ENCODE results near the gene ANXA6.
"Not testable (repeated sequence)": the region's sequence is repeated elsewhere in the genome, so short reads cannot be mapped to it uniquely, and the experiment has no call there.

ANXA6 gene

GRCh38 chr5:151181818-151182523, 24.4 kb upstream of the ANXA6 start:
- in situ Hi-C loops (cut with MboI; ENCODE audit: low sequenced_read_pairs), result no loop called here

- in situ Hi-C loops (cut with MboI; ENCODE audit: low sequenced_read_pairs), result no loop called here
These were observed 22.7 kb upstream of the ANXA6 start for GRCh38 chr5:151180291-151180690.

- in situ Hi-C loops (cut with MboI; ENCODE audit: low sequenced_read_pairs), result no loop called here
These were observed 21.9 kb upstream of the ANXA6 start for GRCh38 chr5:151179489-151179840.

DNA sequence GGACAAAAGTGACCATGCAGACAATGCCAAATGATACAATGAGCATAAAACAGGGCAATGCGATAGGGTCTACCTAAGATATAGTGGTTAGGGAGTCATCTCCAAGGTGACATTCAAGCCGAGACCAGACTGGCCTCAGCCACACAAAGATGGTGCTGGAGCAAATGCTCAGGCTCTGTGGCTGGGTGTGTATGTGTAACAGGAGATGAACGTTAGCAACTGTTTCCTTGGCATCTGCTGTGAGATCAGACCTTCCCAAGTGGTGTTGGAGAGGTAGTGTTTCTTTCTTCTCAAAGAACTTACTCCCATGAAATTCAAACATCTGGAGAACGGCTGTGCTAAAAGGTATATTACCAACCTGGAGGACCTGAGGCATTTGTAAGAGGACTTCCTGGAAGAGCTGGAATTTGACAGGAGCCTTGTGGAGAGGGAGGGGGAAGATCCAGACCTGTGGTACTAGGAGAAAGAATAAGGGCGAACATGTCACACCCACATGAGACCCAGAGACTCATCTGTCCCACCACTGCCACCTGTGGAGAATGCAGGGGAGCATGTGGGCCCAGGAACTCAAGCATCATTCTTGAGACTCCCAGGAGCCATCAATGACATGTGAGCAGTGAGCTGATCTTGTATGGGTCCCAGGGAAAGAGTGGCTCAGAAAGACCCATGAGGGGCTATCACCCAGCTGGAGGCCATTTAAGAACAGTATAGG, 21.4 kb upstream of the ANXA6 start:
- in situ Hi-C loops (cut with MboI; ENCODE audit: low sequenced_read_pairs), result no loop called here

DNA sequence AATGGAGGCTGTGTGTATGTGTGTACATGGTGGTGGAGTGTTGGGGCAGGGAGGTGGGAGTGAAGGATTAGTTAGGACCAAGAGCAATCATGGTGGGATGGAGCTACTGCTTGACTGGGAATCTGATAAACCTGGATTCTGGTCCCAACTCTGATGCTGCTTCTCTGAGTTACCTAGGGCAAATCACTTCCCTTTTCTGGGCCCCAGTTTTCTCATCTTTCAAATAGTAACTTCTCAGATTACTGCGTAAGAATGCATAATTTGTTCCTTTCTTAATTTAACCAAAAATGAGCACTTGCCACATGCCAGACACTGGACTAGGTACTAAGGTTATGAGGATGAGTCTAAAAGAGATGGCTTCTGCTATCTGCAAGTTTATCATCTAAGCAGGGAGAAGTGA, 20.8 kb upstream of the ANXA6 start:
- in situ Hi-C loops (cut with MboI; ENCODE audit: low sequenced_read_pairs), result no loop called here

GRCh38 chr5:151176268-151176667, 18.7 kb upstream of the ANXA6 start:
- in situ Hi-C loops (cut with MboI; ENCODE audit: low sequenced_read_pairs), result not testable (repeated sequence)

- in situ Hi-C loops (cut with MboI; ENCODE audit: low sequenced_read_pairs), result no loop called here
These were observed 17.1 kb upstream of the ANXA6 start for GRCh38 chr5:151174612-151175101.

GRCh38 chr5:151173711-151174611, 16.4 kb upstream of the ANXA6 start:
- in situ Hi-C loops (cut with MboI; ENCODE audit: low sequenced_read_pairs), result no loop called here

DNA sequence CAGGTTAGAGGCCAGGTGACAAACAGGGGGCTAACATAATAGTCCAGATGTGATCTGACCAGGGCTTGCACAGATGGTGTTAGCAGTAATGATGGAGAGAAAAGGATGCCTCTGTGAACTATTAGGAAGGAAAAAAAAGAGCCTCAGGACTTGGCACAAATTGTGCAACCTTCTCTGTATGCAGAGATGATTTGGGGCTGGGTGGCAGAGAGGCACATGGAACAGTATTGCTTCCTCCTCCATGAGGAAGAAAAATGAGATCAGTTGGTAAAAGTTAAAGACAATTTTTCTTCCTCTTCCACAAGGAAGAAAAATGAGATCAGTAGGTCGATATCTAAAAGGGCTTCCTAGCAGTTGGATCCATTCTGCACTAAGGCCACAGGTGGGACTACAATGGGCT, 13.9 kb upstream of the ANXA6 start:
- in situ Hi-C loops (cut with MboI; ENCODE audit: low sequenced_read_pairs), result no loop called here

DNA sequence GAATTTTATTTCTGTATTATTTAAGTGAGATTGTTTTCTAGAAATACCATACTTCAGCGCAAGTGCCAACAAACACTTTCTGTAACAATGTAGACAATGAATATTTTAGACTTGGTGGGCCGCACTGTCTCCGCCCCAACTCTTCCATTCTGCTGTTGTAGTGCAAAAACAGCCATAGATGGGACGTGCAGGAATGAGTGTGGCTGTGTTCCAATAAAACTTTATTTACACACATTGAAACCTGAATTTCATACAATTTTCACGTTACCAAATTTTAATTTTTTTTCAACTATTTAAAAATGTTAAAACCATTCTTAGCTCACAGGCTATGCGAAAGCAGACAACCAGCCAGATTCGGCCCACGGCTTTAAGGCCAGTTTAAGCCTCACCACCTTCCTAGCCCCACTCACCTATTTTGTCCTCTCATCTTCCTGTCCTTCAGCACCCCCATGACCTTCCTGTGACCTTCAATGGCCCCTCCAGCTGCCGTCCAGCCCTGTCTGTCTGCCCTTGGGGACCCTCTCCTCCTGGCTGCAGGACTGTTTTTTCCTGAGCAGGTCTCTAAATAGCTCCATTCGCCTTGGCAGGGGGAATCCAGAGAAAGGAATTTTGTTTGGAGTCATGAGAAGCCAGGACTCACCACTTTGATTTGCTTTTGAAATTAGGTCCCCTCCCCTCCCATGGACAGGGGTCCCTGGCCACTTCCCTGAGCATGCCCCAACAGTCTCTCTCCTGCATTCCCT, 11.2 kb upstream of the ANXA6 start:
- in situ Hi-C loops (cut with MboI; ENCODE audit: low sequenced_read_pairs), result no loop called here

DNA sequence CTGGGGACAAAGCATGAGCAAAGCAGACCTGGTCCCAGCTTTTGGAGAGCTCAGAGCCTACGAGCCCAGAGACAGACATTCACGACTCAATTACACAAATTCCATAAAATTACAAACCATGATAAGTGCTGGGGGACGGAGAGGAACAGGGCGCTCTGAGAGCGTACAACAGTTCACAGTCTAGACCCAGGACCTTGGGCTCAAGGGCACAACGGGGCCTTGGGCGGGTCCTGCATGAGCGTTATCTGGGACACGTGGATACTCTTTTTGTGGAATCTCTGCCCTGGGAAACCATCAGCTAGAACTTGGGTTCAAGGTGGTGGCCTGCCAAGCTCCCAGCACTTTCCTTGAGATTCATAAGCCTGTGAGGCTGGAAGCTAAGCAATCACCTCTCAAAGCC, 9.4 kb upstream of the ANXA6 start:
- in situ Hi-C loops (cut with MboI; ENCODE audit: low sequenced_read_pairs), result no loop called here

DNA sequence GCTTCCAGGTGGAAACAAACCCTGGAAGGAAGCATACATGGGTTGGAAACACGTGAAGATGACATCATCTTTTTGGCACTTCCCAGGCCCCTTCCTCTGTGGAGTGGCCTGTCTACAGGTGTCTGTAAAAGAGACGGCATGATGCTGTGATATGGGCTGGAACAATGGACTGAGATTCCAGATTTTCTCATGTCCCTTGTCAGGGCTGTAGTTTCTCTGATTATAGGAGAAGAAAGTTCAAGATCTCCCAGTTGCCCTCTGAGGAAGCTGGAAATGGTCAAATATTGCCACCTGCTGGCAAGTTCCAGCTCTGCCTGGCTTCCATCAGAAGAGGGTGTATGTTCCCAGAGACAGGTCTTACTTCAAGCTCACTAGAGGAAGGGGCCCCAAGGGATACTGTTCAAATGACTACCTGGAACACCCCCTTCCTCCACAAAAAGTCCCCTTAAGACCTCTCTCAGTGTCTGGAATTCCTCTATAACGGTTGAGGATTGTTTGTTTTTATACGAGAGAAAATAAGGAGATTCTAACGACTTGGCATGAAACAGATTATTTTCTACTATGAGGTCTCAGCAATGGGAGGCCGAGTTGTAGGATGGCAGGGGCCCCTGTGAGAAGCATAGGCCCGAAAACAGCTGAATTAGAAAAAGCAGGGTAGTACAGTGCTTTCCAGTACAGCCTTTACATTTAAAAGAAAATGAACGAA, 7.3 kb upstream of the ANXA6 start:
- in situ Hi-C loops (cut with MboI; ENCODE audit: low sequenced_read_pairs), result no loop called here

GRCh38 chr5:151162776-151163175, 5.2 kb upstream of the ANXA6 start:
- in situ Hi-C loops (cut with MboI; ENCODE audit: low sequenced_read_pairs), result no loop called here

DNA sequence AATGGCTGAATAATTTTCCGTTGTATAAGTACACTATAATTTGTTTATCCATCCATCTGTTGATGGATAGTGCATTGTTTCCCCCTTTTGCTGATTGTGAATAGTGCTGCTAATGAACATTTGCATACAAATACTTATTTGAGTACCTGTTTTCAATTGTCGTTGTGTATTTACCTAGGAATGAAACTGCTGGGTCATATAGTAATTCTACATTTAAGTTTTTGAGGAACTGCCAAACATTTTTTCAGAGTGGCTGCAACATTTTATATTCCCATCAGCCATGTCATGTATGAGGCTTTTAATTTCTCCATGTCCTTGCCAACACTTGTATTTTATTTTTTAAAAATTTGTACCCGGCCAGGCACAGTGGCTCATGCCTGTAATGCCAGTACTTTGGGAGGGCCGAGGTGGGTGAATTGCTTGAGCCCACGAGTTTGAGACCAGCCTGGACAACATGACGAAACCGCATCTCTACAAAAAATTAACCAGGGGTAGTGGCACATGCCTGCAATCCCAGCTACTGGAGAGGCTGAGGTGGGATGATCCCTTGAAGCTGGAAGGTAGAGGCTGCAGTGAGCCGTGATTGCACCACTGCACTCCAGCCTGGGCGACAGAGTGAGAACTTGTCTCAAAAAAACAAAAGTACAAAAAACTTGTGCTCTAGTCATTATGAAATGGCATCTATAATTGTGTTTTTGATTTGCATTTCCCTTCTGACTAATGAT, 2.2 kb upstream of the ANXA6 start:
- in situ Hi-C loops (cut with MboI; ENCODE audit: low sequenced_read_pairs), result no loop called here

- in situ Hi-C loops (cut with MboI; ENCODE audit: low sequenced_read_pairs), result no loop called here
These were observed 695 bp upstream of the ANXA6 start for GRCh38 chr5:151158287-151158661.

- in situ Hi-C loops (cut with MboI; ENCODE audit: low sequenced_read_pairs), result no loop called here
These were observed 815 bp downstream of the ANXA6 start for GRCh38 chr5:151156507-151157420.

DNA sequence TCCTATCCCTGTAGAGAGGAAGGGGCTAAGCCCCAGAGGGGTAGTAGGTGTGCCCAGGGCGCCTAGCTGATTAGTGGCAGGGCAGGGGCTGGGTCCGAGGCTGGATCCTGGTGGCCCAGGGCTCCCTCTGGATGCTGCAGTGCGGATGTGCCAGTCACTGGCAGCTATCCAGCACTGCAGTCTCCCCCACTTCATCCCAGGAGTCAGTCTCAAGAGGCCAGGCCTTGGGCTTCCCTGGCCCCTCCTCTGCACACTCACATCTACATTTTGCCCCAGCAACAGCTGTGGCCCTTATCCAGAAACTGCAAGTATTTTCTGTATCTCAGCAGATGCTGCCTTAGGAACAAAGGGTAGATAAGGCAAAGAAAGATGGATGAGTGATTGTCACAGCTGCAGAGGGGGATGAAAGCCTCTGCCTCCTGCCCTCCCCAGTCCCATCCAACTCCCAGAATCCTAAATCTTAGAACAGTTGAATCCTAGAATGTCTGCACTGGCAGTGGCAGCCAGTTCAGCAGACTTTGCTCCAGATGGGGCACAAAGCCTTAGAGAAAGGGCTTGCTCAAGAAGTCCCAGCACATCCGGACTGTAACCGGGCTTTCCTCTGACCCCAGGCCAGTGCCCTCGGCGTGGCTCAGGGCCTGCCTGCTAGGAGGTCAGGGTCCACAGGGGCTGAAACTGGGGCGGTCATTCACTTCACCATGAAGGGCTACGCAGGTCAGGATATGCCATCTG, 1.6 kb downstream of the ANXA6 start:
- in situ Hi-C loops (cut with MboI; ENCODE audit: low sequenced_read_pairs), result no loop called here

Data from HL-60/S4 treated with phorbol 12-myristate 13-acetate at 8.2 ng/mL for 4 days and 3 days (cell line).